UCSD-AML1 (cell line): ENCODE results near the gene IRGC.
A peak's percentile ranks its signal among the peaks of the same experiment; 100 is the strongest.

Experiments
- DNase-seq: peaks from one replicate; lab custom pipeline; 2025; ENCODE audit not compliant: unreplicated experiment; lab: John Stamatoyannopoulos, UW

Gene IRGC

DNA sequence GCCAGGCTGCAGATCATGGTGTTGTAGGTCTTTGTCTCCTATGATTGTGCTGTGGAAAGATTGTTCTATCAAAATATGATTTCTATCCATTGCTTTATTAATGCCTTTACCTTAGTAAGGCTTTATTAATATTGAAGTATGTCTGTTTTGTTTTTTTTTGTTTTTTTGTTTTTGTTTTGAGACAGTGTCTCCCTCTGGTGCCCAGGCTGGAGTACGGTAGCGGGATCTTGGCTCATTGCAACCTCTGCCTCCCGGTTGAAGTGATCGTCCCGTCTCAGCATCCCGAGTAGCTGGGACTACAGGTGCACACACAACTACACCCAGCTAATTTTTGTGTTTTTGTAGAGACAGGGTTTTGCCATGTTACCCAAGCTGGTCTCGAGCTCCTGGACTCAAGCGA is 7.7 kb downstream of the IRGC start:
- no peak for DNase-seq

- DNase-seq = no peak
Observed at GRCh38 chr19:43724896-43725295, 9.0 kb downstream of the IRGC start.

- DNase-seq = peak; percentile 39
Observed at GRCh38 chr19:43725468-43725867, 9.6 kb downstream of the IRGC start.

DNA sequence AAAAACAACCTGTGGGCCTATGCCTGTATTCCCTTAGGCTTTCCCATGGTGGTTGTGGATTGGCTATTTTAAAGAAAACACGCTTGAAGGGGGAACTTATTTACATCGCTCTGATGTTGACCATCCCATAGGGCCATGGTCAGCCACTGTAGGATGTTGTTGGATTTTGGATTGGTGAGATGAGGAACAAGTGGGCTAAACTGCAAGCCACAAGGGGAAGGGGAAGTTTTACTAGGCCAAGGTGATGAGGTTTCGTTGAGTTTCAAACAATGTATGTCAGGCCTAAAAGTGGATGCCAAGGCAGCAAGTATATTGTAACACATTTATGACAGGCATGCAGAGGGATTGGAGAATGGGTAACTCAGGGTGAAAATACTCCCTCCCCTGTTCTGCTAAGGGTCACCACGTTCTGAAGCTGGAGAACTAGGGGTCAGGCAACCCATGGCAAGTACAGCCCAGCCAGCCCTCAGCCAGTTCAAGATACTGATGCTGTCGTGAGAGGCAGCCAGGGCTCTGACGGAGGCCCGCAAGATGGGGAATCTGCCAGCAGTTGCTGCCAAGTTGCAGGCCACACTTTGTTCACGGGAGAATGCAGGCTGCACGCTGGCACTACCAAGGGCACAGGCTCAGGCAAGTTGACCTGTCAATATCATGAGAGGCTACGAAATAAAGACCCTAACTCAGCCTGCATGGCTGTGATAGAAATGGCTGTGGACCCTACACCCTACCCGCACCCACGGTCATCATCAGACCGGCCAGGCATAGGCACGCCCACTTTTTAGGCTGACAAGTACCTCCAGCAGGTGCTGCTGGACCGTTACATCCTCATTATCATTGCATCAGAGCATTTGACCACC is 11.1 kb downstream of the IRGC start:
- no peak for DNase-seq

- no peak for DNase-seq
Observed at GRCh38 chr19:43727593-43727853, 11.6 kb downstream of the IRGC start.

GRCh38 chr19:43729919-43730318 is 14.0 kb downstream of the IRGC start:
- DNase-seq = no peak

DNA sequence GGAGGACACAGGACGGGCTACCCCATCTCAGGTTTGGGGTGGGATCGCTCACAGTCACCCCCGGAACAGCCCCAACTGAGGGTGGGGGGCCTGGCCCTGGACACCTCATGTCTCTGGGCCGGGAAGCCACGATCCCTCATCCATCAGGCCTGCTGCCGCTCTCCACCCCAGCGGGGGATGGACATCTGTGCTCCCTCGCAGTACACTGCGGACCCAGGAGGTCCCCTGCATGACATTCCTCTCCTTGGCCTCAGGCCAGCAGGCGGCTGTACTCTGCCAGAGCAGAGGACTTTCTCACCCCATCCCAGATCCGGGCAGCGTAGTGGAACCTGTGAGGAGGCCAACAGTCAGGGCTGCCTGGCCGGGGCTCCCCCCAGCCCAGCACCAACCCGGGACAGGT is 15.5 kb downstream of the IRGC start:
- DNase-seq = no peak

GRCh38 chr19:43731846-43732245 is 16.0 kb downstream of the IRGC start:
- no peak for DNase-seq

- no peak for DNase-seq
Observed at GRCh38 chr19:43735013-43735412, 19.1 kb downstream of the IRGC start.

- no peak for DNase-seq
Observed at GRCh38 chr19:43735957-43736356, 20.1 kb downstream of the IRGC start.

DNA sequence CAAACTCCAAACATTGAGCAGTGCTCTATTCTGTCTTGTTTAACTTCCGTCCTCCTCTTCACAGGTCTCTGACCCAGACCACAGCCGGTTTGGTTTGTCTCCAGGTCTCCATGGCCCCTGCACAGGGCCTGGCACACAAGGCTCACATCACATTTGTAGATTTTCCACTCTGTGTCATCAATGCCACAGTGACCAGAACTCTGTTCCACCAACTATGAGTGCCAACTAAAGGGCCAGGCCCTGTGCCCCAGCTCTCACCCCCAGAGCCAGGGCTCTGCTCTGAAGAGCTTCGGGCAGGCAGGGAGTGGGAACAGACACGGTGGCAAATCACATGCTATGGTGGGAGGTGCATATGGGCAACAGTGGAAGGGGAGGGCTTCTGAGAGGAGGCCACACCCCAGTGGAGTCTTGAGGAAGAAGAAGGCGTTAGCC is 22.9 kb downstream of the IRGC start:
- no peak for DNase-seq

- no peak for DNase-seq
Observed at GRCh38 chr19:43739439-43740235, 23.8 kb downstream of the IRGC start.

GRCh38 chr19:43741075-43741825 is 25.4 kb downstream of the IRGC start:
- DNase-seq = no peak

DNA sequence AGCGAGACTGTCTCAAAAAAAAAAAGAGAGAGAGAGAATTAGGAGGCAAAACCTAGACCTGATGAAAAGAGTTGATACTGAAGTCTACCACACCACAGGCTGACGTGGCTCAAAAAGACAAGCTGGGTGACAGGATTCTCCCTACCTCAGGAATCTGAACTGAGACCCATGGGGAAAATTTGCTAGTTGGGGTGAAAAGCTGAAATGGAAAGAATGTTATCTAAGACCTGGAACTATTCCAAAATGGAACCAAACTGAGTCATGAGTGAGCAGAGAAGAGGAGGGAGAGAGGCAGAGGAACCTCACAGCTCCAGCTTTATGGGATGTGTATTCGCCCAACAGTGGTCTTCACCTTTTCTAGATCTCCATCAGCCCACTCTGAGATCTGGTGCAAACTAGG is 27.2 kb downstream of the IRGC start:
- DNase-seq = no peak

DNA sequence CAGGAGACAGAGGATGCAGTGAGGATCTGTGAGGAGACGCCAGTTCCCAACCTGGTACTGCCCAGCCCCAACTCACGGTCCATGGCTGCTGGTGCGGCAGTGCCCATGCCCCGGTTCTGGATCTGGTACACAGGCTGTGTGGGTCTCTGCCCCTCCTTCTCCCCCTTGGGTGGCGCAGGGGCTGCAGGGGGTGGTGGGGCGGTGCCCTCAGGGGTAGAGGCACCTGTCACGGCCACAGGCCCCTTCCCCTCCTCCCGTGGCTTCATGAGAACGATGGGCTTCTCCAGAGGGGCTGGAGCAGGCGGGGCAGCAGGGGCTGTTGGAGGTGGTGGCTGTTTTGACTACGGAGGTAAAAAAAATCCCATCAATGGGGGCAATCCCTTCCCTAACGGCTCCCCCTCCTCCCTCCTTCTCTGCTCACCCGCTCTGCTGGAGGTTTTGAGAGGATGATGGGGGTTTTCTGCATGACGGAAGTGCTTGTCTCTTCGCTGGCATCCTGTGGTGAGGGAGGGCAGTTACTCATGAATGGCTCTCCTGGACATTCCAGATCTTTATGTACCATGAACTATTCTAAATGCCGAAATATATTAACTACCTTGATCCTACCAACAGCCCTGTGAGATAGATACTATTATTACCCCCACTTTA is 31.8 kb downstream of the IRGC start:
- DNase-seq = no peak

DNA sequence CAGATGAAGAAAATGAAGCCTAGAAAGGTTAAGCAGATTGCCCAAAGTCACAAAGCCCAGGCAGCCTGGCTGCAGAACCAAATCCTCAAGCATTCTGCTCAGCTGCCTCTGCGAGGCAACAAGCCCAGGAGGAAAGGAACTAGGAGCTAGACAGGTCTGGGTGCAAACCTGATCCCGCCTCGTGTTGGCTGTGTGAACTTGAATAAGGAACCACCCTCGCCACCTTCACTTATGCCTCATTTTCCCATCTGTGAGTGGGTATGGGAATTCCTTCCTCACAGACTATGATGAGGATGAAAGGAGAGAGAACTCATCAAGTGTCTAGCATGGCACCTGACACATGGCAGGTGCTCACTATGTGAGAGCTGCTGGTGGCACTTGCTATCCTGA is 32.3 kb downstream of the IRGC start:
- no peak for DNase-seq

DNA sequence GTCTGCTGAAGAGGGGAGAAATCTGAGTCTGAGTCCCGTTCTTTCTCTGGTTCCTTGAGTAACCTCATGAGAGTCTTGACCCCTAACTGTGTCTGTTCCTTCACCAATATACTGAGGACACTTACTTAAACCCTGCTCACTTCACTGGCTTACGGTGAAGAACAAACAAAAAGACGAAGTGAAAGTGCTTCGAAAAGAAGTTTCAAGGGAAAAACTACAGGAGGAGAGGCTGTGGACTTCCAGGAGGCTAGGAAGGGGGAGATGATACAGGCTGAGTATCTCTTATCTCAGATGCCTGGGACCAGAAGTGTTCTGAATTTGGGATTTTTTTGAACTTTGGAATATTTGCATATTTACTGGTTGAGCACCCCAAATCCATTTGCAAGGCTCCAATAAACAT is 32.8 kb downstream of the IRGC start:
- no peak for DNase-seq

DNA sequence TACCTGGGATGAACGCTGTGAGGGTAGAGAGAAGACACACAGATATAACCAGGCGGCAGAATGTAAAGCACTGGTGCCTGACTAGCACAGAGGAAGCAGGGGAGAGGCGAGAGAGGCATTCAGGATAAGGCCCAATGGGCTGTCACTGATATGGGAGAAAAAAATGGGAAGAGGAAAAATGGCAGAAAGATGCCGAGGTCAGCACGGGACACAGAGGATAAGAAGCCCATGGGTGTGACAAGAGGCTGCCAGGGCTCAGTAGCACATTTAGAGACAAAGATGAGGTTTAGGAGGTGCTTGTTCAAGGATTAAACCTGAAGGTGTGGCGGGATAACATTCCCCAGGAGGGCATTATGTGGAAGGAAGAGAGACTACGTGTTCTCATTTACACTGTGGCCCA is 33.3 kb downstream of the IRGC start:
- DNase-seq = no peak

- DNase-seq = no peak
Observed at GRCh38 chr19:43749898-43750297, 34.0 kb downstream of the IRGC start.

GRCh38 chr19:43751466-43752220 is 35.8 kb downstream of the IRGC start:
- DNase-seq = no peak
